T-helper 2 cell treated with Interferon-gamma antibody and Interleukin-4, amounts not matched to agents 5 μg/mL and 100 μg/mL, for 36 hours (primary cell): Measurements from ENCODE around the gene FLNB.

Experiments used
- DNase-seq: peaks from one replicate; pipeline ENCODE4 v3.0.0; 2021; ENCODE audit warnings: low spot score
- H3K27ac Mint-ChIP-seq: one replicate; pipeline ENCODE4 v1.8.0; 2021; ENCODE audit warnings: mild to moderate bottlenecking, mixed read lengths
- H3K27me3 Mint-ChIP-seq: one replicate; pipeline ENCODE4 v1.8.0; 2021; ENCODE audit warnings: low read depth, mixed read lengths
- H3K36me3 Mint-ChIP-seq: one replicate; pipeline ENCODE4 v1.8.0; 2021; ENCODE audit warnings: low read depth, mixed read lengths
- H3K4me1 Mint-ChIP-seq: one replicate; pipeline ENCODE4 v1.8.0; 2021; ENCODE audit warnings: low read depth, mixed read lengths
- H3K4me3 Mint-ChIP-seq: one replicate; pipeline ENCODE4 v1.8.0; 2022; ENCODE audit warnings: mild to moderate bottlenecking, moderate library complexity, mixed read lengths
- H3K9me3 Mint-ChIP-seq: one replicate; pipeline ENCODE4 v1.8.0; 2021; ENCODE audit warnings: mixed read lengths

Gene FLNB

DNA sequence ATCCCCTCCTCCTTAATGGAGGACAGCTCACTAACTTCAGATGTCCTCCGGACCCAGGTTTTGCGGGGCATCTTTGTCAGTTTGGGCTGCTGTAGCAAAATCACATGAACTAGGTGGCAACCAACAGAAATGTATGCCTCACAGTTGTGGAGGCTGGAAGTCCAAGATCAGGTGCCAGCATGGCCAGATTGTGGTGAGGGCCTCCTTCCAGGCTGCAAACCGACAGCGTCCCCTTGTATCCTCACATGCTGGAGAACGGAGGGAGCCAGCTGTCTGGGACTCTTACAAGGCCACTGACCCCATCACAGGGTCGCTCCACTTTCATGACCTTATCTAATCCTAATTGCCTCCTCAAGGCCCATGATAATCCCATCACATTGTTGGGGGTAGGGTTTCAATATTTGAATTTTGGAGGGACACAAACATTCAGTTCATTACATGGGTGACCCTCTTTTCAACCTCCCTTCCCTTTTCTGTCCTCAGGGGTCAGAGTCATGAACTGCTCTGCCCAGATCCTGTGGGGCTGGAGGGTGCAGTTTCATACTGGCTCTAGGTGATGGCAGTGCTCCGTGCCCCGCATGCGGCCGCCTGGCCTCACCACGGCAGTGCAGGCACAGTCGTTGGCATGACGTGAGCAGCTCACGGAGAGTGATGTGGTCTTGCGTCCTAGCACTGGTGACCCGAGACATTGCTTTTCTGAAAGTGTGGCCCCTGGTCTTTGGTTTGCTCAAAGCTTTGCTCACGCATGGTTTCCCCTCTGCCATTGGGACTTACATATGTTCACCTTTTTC, 144.2 kb downstream of the FLNB start:
- Mint-ChIP-seq H3K9me3 (no peaks in the 10 kb centered on the region), H3K36me3 (peaks cover 15% of the 10 kb centered on the region), H3K27me3 (no peaks in the 10 kb centered on the region)

DNA sequence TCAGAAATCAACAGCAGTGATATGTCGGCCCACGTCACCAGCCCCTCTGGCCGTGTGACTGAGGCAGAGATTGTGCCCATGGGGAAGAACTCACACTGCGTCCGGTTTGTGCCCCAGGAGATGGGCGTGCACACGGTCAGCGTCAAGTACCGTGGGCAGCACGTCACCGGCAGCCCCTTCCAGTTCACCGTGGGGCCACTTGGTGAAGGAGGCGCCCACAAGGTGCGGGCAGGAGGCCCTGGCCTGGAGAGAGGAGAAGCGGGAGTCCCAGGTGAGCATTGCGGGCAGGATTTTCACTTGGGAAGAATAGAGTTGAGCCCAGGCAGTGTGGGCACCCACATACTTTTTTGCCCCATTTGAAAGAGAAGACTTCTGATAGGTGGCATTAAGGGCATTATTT, 145.1 kb downstream of the FLNB start:
- DNase-seq: no peak
- Mint-ChIP-seq H3K9me3 (no peaks in the 10 kb centered on the region), H3K4me1 (no peaks in the 10 kb centered on the region), H3K4me3 (no peak overlapping the region), H3K36me3 (peaks cover 13% of the 10 kb centered on the region), H3K27ac (no peak overlapping the region), H3K27me3 (no peaks in the 10 kb centered on the region)

More for the DNA sequence above, 144.2 kb downstream of the FLNB start:
- Mint-ChIP-seq H3K27ac (no peak overlapping the region), H3K4me3 (no peak overlapping the region), H3K4me1 (no peaks in the 10 kb centered on the region)
- DNase-seq: no peak

GRCh38 chr3:58154626-58155449, 146.6 kb downstream of the FLNB start:
- Mint-ChIP-seq H3K4me1 (no peaks in the 10 kb centered on the region), H3K9me3 (no peaks in the 10 kb centered on the region), H3K27me3 (no peaks in the 10 kb centered on the region), H3K27ac (no peak overlapping the region), H3K4me3 (no peak overlapping the region), H3K36me3 (peaks cover 6% of the 10 kb centered on the region)
- no peak for DNase-seq

DNA sequence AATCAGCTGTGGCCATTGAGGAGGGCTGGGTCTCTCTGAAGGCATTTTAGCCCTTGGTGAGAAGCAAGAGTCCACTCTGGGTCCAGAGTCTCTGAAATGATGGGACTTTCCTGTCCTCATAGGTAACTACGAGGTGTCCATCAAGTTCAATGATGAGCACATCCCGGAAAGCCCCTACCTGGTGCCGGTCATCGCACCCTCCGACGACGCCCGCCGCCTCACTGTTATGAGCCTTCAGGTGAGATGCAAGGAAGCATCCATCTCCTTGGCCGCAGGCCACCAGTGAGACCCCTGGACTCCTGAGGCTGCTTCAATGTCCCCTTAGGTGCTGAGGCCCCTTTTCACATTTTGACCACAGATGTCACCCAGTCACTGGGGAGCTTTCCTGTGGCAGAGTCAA, 147.6 kb downstream of the FLNB start:
- H3K36me3 Mint-ChIP-seq: peaks cover 6% of the 10 kb centered on the region
- no peaks in the 10 kb centered on the region for H3K27me3 Mint-ChIP-seq
- H3K4me3 Mint-ChIP-seq: no peak overlapping the region
- DNase-seq: no peak
- no peak overlapping the region for H3K27ac Mint-ChIP-seq
- no peaks in the 10 kb centered on the region for H3K4me1 Mint-ChIP-seq
- no peaks in the 10 kb centered on the region for H3K9me3 Mint-ChIP-seq

DNA sequence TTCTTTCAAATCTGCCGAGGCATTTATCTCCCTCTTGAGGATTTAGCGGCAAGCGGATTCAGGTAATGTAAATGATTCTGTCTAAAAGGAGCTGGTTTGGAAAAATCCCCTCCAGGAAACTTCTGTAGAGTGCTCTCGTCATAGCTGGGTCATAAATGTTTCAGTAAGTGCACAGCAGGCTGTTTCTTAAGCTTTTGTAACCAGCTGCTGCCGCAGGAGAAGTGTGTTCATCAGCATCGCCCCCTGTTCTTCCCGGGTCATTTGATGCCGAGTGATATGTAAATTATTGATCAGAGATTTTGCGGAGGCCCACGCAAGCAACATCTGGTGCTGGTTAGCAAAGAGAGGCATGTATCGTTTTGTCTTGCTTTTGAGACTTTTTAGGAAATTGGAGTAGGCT, 149.5 kb downstream of the FLNB start:
- no peaks in the 10 kb centered on the region for H3K9me3 Mint-ChIP-seq

GRCh38 chr3:58158442-58159153, 150.4 kb downstream of the FLNB start:
- no peak overlapping the region for H3K27ac Mint-ChIP-seq
- DNase-seq: no peak
- H3K27me3 Mint-ChIP-seq: no peaks in the 10 kb centered on the region
- no peaks in the 10 kb centered on the region for H3K4me1 Mint-ChIP-seq
- no peak overlapping the region for H3K4me3 Mint-ChIP-seq
- no peaks in the 10 kb centered on the region for H3K9me3 Mint-ChIP-seq
- H3K36me3 Mint-ChIP-seq: peaks cover 5% of the 10 kb centered on the region

More for the DNA sequence above, 149.5 kb downstream of the FLNB start:
- no peak for DNase-seq
- Mint-ChIP-seq H3K4me1 (no peaks in the 10 kb centered on the region), H3K36me3 (peaks cover 5% of the 10 kb centered on the region), H3K27me3 (no peaks in the 10 kb centered on the region), H3K27ac (no peak overlapping the region), H3K4me3 (no peak overlapping the region)

GRCh38 chr3:58160399-58160798, 152.2 kb downstream of the FLNB start:
- H3K4me3 Mint-ChIP-seq: no peak overlapping the region

DNA sequence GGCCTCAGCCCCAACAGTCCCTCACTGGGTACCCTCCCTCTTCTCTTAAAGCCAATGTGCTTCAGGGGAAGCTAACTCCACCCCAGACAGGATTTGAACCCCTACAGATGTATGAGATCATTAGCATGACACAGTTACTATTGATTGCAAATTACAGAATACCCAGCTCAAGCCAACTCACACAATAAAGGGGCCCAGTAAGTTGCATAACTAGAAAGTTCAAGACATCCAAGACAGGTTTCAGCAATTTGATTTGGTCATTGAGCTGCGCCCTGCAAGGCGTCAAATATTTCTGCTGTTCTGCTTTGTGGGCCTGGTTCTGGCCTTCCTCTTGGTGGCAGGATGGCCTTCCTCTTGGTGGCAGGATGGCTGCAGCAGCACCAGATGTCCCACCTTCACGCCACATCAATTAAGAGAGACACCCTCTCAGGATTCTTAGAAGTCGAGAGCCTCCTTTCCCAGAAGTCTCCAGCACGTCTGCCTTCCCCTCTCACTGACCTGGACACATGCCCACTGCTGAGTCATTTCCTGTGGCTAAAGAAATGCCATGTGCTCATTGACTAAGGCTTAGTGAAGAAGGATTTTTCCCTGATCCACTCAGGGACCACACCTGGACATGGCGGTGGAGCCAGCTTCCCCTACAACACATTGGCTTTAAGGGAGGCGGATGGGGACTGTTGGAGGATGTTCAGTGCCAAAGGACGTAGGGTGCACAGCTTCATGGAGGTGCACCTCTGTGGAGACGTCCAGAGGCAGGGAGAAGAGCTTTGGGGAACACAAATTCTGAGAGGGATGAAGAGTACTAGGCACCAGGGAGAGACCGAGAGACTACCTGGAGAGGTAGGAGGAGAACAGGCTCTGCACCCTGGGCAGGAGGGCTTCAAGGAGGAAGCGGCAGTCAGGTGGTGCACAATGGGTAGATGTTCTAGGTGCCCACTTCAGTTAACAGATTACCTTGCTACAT, 153.5 kb downstream of the FLNB start:
- no peak overlapping the region for H3K4me3 Mint-ChIP-seq
- H3K27me3 Mint-ChIP-seq: no peaks in the 10 kb centered on the region
- H3K27ac Mint-ChIP-seq: no peak overlapping the region
- no peak for DNase-seq
- H3K9me3 Mint-ChIP-seq: no peaks in the 10 kb centered on the region
- H3K4me1 Mint-ChIP-seq: no peaks in the 10 kb centered on the region
- peaks cover 10% of the 10 kb centered on the region for H3K36me3 Mint-ChIP-seq

More at GRCh38 chr3:58160399-58160798, 152.2 kb downstream of the FLNB start:
- H3K4me1 Mint-ChIP-seq: no peaks in the 10 kb centered on the region
- no peak for DNase-seq
- peaks cover 10% of the 10 kb centered on the region for H3K36me3 Mint-ChIP-seq
- no peaks in the 10 kb centered on the region for H3K9me3 Mint-ChIP-seq
- no peak overlapping the region for H3K27ac Mint-ChIP-seq
- no peaks in the 10 kb centered on the region for H3K27me3 Mint-ChIP-seq

DNA sequence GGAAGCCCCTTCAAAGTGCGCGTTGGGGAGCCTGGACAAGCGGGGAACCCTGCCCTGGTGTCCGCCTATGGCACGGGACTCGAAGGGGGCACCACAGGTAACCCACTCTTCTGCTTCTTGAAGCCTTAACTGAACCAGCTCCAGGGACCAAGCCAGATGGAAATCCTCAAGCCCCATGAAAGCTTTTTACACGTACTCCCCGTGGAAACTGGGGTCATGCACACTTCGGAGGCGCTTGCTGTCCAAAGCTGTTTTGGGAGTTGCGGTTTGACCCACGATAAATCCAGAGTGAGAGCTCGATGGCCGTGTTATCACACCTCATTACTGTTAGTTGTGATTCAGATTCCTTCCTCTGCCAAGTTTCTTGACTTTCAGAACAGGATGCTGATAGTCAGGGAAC, 155.0 kb downstream of the FLNB start:
- Mint-ChIP-seq H3K4me3 (no peak overlapping the region), H3K27ac (no peak overlapping the region), H3K4me1 (no peaks in the 10 kb centered on the region), H3K9me3 (no peaks in the 10 kb centered on the region), H3K27me3 (no peaks in the 10 kb centered on the region), H3K36me3 (peaks cover 15% of the 10 kb centered on the region)
- no peak for DNase-seq

- Mint-ChIP-seq H3K27ac (no peak overlapping the region), H3K4me1 (no peaks in the 10 kb centered on the region), H3K9me3 (no peaks in the 10 kb centered on the region), H3K27me3 (no peaks in the 10 kb centered on the region), H3K36me3 (peaks cover 17% of the 10 kb centered on the region), H3K4me3 (no peak overlapping the region)
- DNase-seq: no peak
Observed at GRCh38 chr3:58164199-58164879, 156.1 kb downstream of the FLNB start.

DNA sequence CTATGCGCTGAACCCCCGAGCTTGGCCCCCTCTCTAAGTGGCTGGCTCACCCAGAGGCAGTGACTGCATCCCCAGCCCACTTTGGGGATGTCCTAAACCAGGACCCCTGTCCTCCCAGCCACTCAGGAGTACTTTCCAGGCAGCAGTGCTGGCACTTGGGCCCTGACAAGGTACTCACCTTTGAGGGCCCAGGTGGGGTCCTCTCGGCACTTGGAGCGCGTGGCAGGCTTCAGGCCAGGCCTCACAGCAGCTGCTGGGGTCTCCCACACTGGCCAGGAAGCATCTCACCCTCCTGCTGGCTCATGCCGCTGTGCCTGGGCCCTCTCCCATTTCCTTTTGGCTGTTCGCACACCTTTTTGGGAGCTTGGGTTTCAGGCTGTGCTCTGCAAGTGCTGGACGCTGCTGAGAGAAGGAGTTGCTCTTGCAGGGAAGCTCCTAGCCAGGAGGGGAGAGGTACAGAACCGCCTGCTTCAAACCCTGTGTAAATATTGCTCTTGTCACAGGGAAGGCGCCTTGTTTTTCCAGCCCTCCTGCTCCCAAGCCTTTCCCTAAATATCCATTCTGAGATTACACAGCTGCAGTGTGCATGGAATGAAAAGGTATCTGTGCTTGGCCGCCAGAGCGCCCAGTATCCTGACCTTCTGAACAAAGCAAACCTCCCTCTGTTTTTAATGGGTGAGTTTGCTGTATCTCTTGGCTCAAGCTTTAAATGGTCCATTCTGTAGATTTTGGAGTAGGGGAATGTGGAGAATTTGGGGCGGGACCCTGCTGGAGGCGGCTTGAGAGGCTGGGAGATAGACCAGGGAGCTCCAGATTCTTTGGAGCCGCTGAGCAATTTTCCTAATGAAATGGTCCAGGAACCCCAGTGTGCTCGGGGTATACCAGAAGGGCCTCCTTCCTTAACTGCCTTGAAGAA, 156.9 kb downstream of the FLNB start:
- Mint-ChIP-seq H3K4me3 (no peak overlapping the region), H3K27ac (no peak overlapping the region), H3K36me3 (peaks cover 19% of the 10 kb centered on the region), H3K9me3 (no peaks in the 10 kb centered on the region), H3K4me1 (no peaks in the 10 kb centered on the region), H3K27me3 (no peaks in the 10 kb centered on the region)
- no peak for DNase-seq
